Measurements from ENCODE around the gene AFAP1L2. TPM values are rescaled to one million over a fixed set of nuclear protein-coding genes. Genes with fewer than 3 reads are reported as not detected.

AFAP1L2 gene
- total RNA-seq, 1 donor from 2014 or later: 5.3 TPM

GRCh38 chr10:114289096-114289436 is 115.2 kb downstream of the AFAP1L2 start:
- no peak for TF ChIP-seq CTCF (IDR thresholded peaks at IDR 0.05)
- Histone ChIP-seq H3K9me3 (no peaks in the 10 kb centered on the region), H3K4me3 (no peak overlapping the region), H3K4me1 (no peaks in the 10 kb centered on the region), H3K27ac (no peak overlapping the region), H3K27me3 (ENCODE audit: low read depth) (no peaks in the 10 kb centered on the region), H3K36me3 (no peaks in the 10 kb centered on the region)
- intact Hi-C loops (cut with DNase I): no loop called here
- DNase-seq (peak; percentile 35), ATAC-seq (no peak)

- Histone ChIP-seq H3K27ac (no peak overlapping the region), H3K27me3 (ENCODE audit: low read depth) (no peaks in the 10 kb centered on the region)
- intact Hi-C loops (cut with DNase I): no loop called here
Measured at GRCh38 chr10:114288424-114289095, 115.7 kb downstream of the AFAP1L2 start.

GRCh38 chr10:114286921-114287320 is 117.4 kb downstream of the AFAP1L2 start:
- peak; percentile 15 for DNase-seq
- no peaks in the 10 kb centered on the region for H3K36me3 ChIP-seq
- intact Hi-C loops (cut with DNase I): no loop called here
- H3K27ac ChIP-seq: no peak overlapping the region
- H3K27me3 ChIP-seq (ENCODE audit: low read depth): no peaks in the 10 kb centered on the region
- no peaks in the 10 kb centered on the region for H3K4me1 ChIP-seq
- ATAC-seq: no peak
- no peak for TF ChIP-seq CTCF (IDR thresholded peaks at IDR 0.05)
- no peaks in the 10 kb centered on the region for H3K9me3 ChIP-seq
- no peak overlapping the region for H3K4me3 ChIP-seq

More at GRCh38 chr10:114288424-114289095, 115.7 kb downstream of the AFAP1L2 start:
- Histone ChIP-seq H3K4me3 (no peak overlapping the region), H3K4me1 (no peaks in the 10 kb centered on the region), H3K36me3 (no peaks in the 10 kb centered on the region), H3K9me3 (no peaks in the 10 kb centered on the region)
- DNase-seq (peak; percentile 34), ATAC-seq (no peak)
- TF ChIP-seq CTCF (IDR thresholded peaks at IDR 0.05): no peak

- no peak overlapping the region for H3K4me3 ChIP-seq
- H3K36me3 ChIP-seq: no peaks in the 10 kb centered on the region
- H3K9me3 ChIP-seq: no peaks in the 10 kb centered on the region
- H3K4me1 ChIP-seq: no peaks in the 10 kb centered on the region
- DNase-seq (peak; percentile 43), ATAC-seq (peak in 1 of 2 donors; percentile 8)
- H3K27me3 ChIP-seq (ENCODE audit: low read depth): no peaks in the 10 kb centered on the region
- no peak for TF ChIP-seq CTCF (IDR thresholded peaks at IDR 0.05)
- H3K27ac ChIP-seq: no peak overlapping the region
- intact Hi-C loops (cut with DNase I): no loop called here
Measured at GRCh38 chr10:114285961-114286441, 118.3 kb downstream of the AFAP1L2 start.

- H3K36me3 ChIP-seq: no peaks in the 10 kb centered on the region
- no peak for TF ChIP-seq CTCF (IDR thresholded peaks at IDR 0.05)
- intact Hi-C loops (cut with DNase I): no loop called here
- H3K27ac ChIP-seq: no peak overlapping the region
- H3K9me3 ChIP-seq: no peaks in the 10 kb centered on the region
- no peaks in the 10 kb centered on the region for H3K27me3 ChIP-seq (ENCODE audit: low read depth)
- no peak for DNase-seq
- no peaks in the 10 kb centered on the region for H3K4me1 ChIP-seq
- ATAC-seq: no peak
- H3K4me3 ChIP-seq: no peak overlapping the region
Measured at GRCh38 chr10:114284346-114285071, 119.8 kb downstream of the AFAP1L2 start.

Data from lower lobe of right lung (tissue), 2 donors.